Neural progenitor cell (in vitro differentiated cells): ENCODE data around the gene TOB1. TPM values are rescaled to one million over a fixed set of nuclear protein-coding genes. Genes with fewer than 3 reads are reported as not detected.

Experiments
- DNase-seq: peaks from one replicate; pipeline ENCODE4 v3.0.0-alpha.2; 2016; ENCODE audit warnings: low spot score
- H2AFZ ChIP-seq: fragments of 200-600 bp; sonication (generic); replicated peaks from 2 replicates; pipeline ENCODE4 v1.6.1; 2016; ENCODE audit warnings: antibody characterized with exemption
- H3F3A ChIP-seq: fragments of 200-600 bp; sonication (generic); 2 replicates; pipeline ENCODE4 v1.6.1; 2016; ENCODE audit warnings: antibody characterized with exemption, low read depth
- H3K27ac ChIP-seq: fragments of 200-600 bp; sonication (generic); 2 replicates; pipeline ENCODE4 v1.5.1; 2016; ENCODE audit warnings: mild to moderate bottlenecking
- H3K27me3 ChIP-seq: fragments of 200-600 bp; sonication (generic); 2 replicates; pipeline ENCODE4 v1.6.1; 2016; ENCODE audit warnings: mild to moderate bottlenecking, moderate library complexity
- H3K36me3 ChIP-seq: fragments of 200-600 bp; sonication (generic); 2 replicates; pipeline ENCODE4 v1.5.1; 2016
- H3K4me1 ChIP-seq: fragments of 200-600 bp; sonication (generic); 2 replicates; pipeline ENCODE4 v1.6.1; 2016; ENCODE audit warnings: mixed run types
- H3K4me2 ChIP-seq: fragments of 200-600 bp; sonication (generic); 2 replicates; pipeline ENCODE4 v1.6.1; 2016
- H3K4me3 ChIP-seq: fragments of 200-600 bp; sonication (generic); 2 replicates; pipeline ENCODE4 v1.5.1; 2016
- H3K79me2 ChIP-seq: fragments of 200-600 bp; sonication (generic); 2 replicates; pipeline ENCODE4 v1.6.1; 2016; ENCODE audit warnings: low read depth
- H3K9ac ChIP-seq: fragments of 200-600 bp; sonication (generic); 2 replicates; pipeline ENCODE4 v1.6.1; 2016
- H3K9me3 ChIP-seq: fragments of 200-600 bp; sonication (generic); 2 replicates; pipeline ENCODE4 v1.5.1; 2016; ENCODE audit warnings: low read depth
- H4K20me1 ChIP-seq: fragments of 200-600 bp; sonication (generic); 2 replicates; pipeline ENCODE4 v1.6.1; 2016; ENCODE audit warnings: low read depth
- H3K27ac Mint-ChIP-seq: 3 replicates; pipeline ENCODE4 v1.8.0; 2021; ENCODE audit warnings: mixed read lengths
- H3K27me3 Mint-ChIP-seq: 2 replicates; pipeline ENCODE4 v1.8.0; 2022; ENCODE audit warnings: low read depth, mild to moderate bottlenecking, inconsistent platforms, moderate library complexity, mixed read lengths; ENCODE audit not compliant: insufficient read depth
- H3K36me3 Mint-ChIP-seq: 3 replicates; pipeline ENCODE4 v1.8.0; 2021; ENCODE audit warnings: mixed read lengths
- H3K4me1 Mint-ChIP-seq: 3 replicates; pipeline ENCODE4 v1.8.0; 2021; ENCODE audit warnings: mixed read lengths
- H3K4me3 Mint-ChIP-seq: 3 replicates; pipeline ENCODE4 v1.8.0; 2021; ENCODE audit warnings: mild to moderate bottlenecking, moderate library complexity, mixed read lengths
- H3K9me3 Mint-ChIP-seq: 3 replicates; pipeline ENCODE4 v1.8.0; 2020; ENCODE audit warnings: mixed read lengths
- EZH2 ChIP-seq: fragments of 200-600 bp; sonication (generic); IDR thresholded peaks from 2 replicates; pipeline ENCODE4 v1.6.1; 2017; ENCODE audit warnings: antibody characterized with exemption, mild to moderate bottlenecking, moderate library complexity
- EZH2phosphoT487 ChIP-seq: fragments of 200-600 bp; sonication (generic); IDR thresholded peaks from 2 replicates; pipeline ENCODE4 v1.6.1; 2017; ENCODE audit warnings: antibody characterized with exemption
- total RNA-seq: library from RNA; depleted of rRNA; stranded (reverse); fragments of >200 nt; gene quantifications from 2 replicates; pipeline ENCODE4 v1.2.3, GENCODE V29; 2015; ENCODE audit warnings: low replicate concordance
- TF ChIP-seq, protein P1 (sequence below): fragments of 200-600 bp; sonication (generic); IDR thresholded peaks from 2 replicates; pipeline ENCODE4 v1.5.1; 2017; ENCODE audit warnings: antibody characterized with exemption, mild to moderate bottlenecking

The TOB1 gene
- total RNA-seq, 1 donor from 2014 or later = 18.2 TPM

GRCh38 chr17:50872710-50873424 is 6.7 kb upstream of the TOB1 start:
- Histone ChIP-seq H3K36me3 (no peaks in the 10 kb centered on the region), H3K9ac (no peak overlapping the region), H4K20me1 (no peaks in the 10 kb centered on the region), H3K4me2 (no peak overlapping the region), H3K27ac (no peak overlapping the region), H2AFZ (no peak overlapping the region), H3K9me3 (no peaks in the 10 kb centered on the region), H3K4me1 (peaks cover 11% of the 10 kb centered on the region), H3K4me3 (no peak overlapping the region), H3K27me3 (no peaks in the 10 kb centered on the region), H3F3A (peaks cover 15% of the 10 kb centered on the region), H3K79me2 (peaks cover 15% of the 10 kb centered on the region)
- no peak for DNase-seq
- H3K27ac Mint-ChIP-seq = no peak overlapping the region
- H3K36me3 Mint-ChIP-seq = no peaks in the 10 kb centered on the region
- no peaks in the 10 kb centered on the region for H3K27me3 Mint-ChIP-seq
- no peak for TF ChIP-seq EZH2phosphoT487
- TF ChIP-seq, protein P1, sequence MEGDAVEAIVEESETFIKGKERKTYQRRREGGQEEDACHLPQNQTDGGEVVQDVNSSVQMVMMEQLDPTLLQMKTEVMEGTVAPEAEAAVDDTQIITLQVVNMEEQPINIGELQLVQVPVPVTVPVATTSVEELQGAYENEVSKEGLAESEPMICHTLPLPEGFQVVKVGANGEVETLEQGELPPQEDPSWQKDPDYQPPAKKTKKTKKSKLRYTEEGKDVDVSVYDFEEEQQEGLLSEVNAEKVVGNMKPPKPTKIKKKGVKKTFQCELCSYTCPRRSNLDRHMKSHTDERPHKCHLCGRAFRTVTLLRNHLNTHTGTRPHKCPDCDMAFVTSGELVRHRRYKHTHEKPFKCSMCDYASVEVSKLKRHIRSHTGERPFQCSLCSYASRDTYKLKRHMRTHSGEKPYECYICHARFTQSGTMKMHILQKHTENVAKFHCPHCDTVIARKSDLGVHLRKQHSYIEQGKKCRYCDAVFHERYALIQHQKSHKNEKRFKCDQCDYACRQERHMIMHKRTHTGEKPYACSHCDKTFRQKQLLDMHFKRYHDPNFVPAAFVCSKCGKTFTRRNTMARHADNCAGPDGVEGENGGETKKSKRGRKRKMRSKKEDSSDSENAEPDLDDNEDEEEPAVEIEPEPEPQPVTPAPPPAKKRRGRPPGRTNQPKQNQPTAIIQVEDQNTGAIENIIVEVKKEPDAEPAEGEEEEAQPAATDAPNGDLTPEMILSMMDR = no peak
- no peak overlapping the region for H3K4me3 Mint-ChIP-seq
- H3K9me3 Mint-ChIP-seq = no peaks in the 10 kb centered on the region
- peaks cover 11% of the 10 kb centered on the region for H3K4me1 Mint-ChIP-seq

- peaks cover 24% of the 10 kb centered on the region for H3F3A ChIP-seq
- TF ChIP-seq EZH2phosphoT487 = no peak
- no peak for TF ChIP-seq EZH2
- H3K9me3 ChIP-seq = no peaks in the 10 kb centered on the region
- no peak overlapping the region for H2AFZ ChIP-seq
- H3K36me3 ChIP-seq = no peaks in the 10 kb centered on the region
- H3K27ac Mint-ChIP-seq = no peak overlapping the region
- no peak for DNase-seq
- no peaks in the 10 kb centered on the region for H3K9me3 Mint-ChIP-seq
- H3K4me1 ChIP-seq = peaks cover 11% of the 10 kb centered on the region
- peaks cover 15% of the 10 kb centered on the region for H3K4me1 Mint-ChIP-seq
- H3K27me3 ChIP-seq = no peaks in the 10 kb centered on the region
- H3K9ac ChIP-seq = no peak overlapping the region
- no peak overlapping the region for H3K4me3 ChIP-seq
- H4K20me1 ChIP-seq = no peaks in the 10 kb centered on the region
- H3K27me3 Mint-ChIP-seq = peaks cover 4% of the 10 kb centered on the region
- H3K27ac ChIP-seq = no peak overlapping the region
- no peaks in the 10 kb centered on the region for H3K36me3 Mint-ChIP-seq
- no peak overlapping the region for H3K4me3 Mint-ChIP-seq
- H3K79me2 ChIP-seq = peaks cover 15% of the 10 kb centered on the region
- no peak overlapping the region for H3K4me2 ChIP-seq
Observed at GRCh38 chr17:50871898-50872297, 5.7 kb upstream of the TOB1 start.

DNA sequence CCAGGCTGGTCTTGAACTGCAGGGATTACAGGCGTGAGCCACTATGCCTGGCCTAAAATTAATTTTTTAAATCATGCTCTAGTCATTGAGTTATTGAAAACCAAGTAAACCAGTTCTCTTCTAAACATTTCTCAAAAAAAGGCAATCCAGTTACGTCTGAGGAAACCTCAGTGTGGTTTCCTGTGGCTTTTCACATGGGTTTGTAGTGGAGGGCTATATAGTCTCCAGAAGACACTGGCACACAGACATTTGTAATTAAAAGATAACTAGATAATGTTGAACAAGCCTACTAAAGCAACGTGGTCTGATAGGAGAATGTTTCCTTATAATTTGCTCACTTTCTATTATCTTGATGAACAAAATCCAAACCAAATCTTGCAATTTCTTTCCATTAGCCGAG is 5.2 kb upstream of the TOB1 start:
- Histone ChIP-seq H3K27me3 (no peaks in the 10 kb centered on the region), H3K27ac (no peak overlapping the region), H3F3A (peaks cover 30% of the 10 kb centered on the region), H3K4me3 (no peak overlapping the region), H3K36me3 (no peaks in the 10 kb centered on the region), H3K9me3 (no peaks in the 10 kb centered on the region), H3K4me2 (no peak overlapping the region), H3K4me1 (peaks cover 11% of the 10 kb centered on the region), H3K9ac (no peak overlapping the region), H4K20me1 (no peaks in the 10 kb centered on the region), H2AFZ (no peak overlapping the region), H3K79me2 (peaks cover 15% of the 10 kb centered on the region)
- DNase-seq = no peak
- TF ChIP-seq EZH2phosphoT487 (no peak), EZH2 (no peak)
- TF ChIP-seq, protein P1 = no peak
- peaks cover 4% of the 10 kb centered on the region for H3K27me3 Mint-ChIP-seq
- H3K4me3 Mint-ChIP-seq = no peak overlapping the region
- no peaks in the 10 kb centered on the region for H3K9me3 Mint-ChIP-seq
- no peaks in the 10 kb centered on the region for H3K36me3 Mint-ChIP-seq
- H3K27ac Mint-ChIP-seq = no peak overlapping the region
- H3K4me1 Mint-ChIP-seq = peaks cover 15% of the 10 kb centered on the region

DNA sequence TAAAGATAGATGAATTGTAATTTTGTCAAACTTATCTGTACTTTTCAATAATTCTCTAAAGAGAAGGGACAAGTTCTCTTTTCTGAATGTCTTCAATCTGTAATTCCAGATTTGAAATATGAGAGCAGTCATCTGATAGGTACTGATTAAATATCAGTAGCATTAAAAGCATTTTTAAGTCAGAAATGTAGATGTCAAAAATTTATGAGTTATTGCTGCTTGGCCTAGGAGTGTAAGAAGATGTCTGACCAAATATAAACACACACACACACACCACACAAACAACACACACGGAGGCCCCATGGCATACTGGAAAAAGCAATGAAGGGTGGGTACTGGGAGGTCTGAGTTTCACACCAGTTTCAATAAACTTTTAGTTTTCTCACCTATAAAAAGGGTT is 2.4 kb upstream of the TOB1 start:
- H3K27me3 Mint-ChIP-seq = peaks cover 6% of the 10 kb centered on the region
- peak overlapping the region; percentile 34 for H3K9ac ChIP-seq

More for the DNA sequence above, 2.4 kb upstream of the TOB1 start:
- Histone ChIP-seq H3K9me3 (no peaks in the 10 kb centered on the region), H4K20me1 (peaks cover 18% of the 10 kb centered on the region), H3K4me1 (peaks cover 22% of the 10 kb centered on the region), H3K4me2 (peak overlapping the region; percentile 79), H2AFZ (no peak overlapping the region), H3K27me3 (no peaks in the 10 kb centered on the region), H3K27ac (peak overlapping the region; percentile 89), H3K4me3 (peak overlapping the region; percentile 94), H3K79me2 (peaks cover 40% of the 10 kb centered on the region), H3K36me3 (no peaks in the 10 kb centered on the region), H3F3A (peaks cover 48% of the 10 kb centered on the region)
- H3K9me3 Mint-ChIP-seq = peaks cover 3% of the 10 kb centered on the region
- H3K27ac Mint-ChIP-seq = no peak overlapping the region
- TF ChIP-seq, protein P1 = no peak
- TF ChIP-seq EZH2phosphoT487 (no peak), EZH2 (no peak)
- DNase-seq = no peak
- H3K4me1 Mint-ChIP-seq = peaks cover 30% of the 10 kb centered on the region
- peaks cover 4% of the 10 kb centered on the region for H3K36me3 Mint-ChIP-seq
- peak overlapping the region; percentile 95 for H3K4me3 Mint-ChIP-seq
